NCI-H748 (cell line): ENCODE data around the gene SYTL3.
"Not testable (repeated sequence)": the region's sequence is repeated elsewhere in the genome, so short reads cannot be mapped to it uniquely, and the experiment has no call there.

Experiments used
- DNase-seq: peaks from one replicate; lab custom pipeline; 2025; ENCODE audit not compliant: unreplicated experiment; lab: John Stamatoyannopoulos, UW

SYTL3 gene

GRCh38 chr6:158786645-158787304 is 136.9 kb downstream of the SYTL3 start:
- no peak for DNase-seq

GRCh38 chr6:158787395-158787794 is 137.5 kb downstream of the SYTL3 start:
- no peak for DNase-seq

GRCh38 chr6:158789115-158789917 is 139.5 kb downstream of the SYTL3 start:
- DNase-seq: no peak

- DNase-seq: no peak
These were observed 141.5 kb downstream of the SYTL3 start for GRCh38 chr6:158791274-158791855.

GRCh38 chr6:158792505-158792904 is 142.7 kb downstream of the SYTL3 start:
- DNase-seq: not testable (repeated sequence)

GRCh38 chr6:158793432-158793831 is 143.6 kb downstream of the SYTL3 start:
- peak; percentile 26 for DNase-seq

GRCh38 chr6:158795516-158795915 is 145.7 kb downstream of the SYTL3 start:
- no peak for DNase-seq

GRCh38 chr6:158796353-158796752 is 146.5 kb downstream of the SYTL3 start:
- no peak for DNase-seq

- DNase-seq: no peak
These were observed 147.8 kb downstream of the SYTL3 start for GRCh38 chr6:158797331-158798310.

- DNase-seq: no peak
These were observed 148.5 kb downstream of the SYTL3 start for GRCh38 chr6:158798311-158798710.

- DNase-seq: peak; percentile 78
These were observed 149.4 kb downstream of the SYTL3 start for GRCh38 chr6:158799051-158799792.

- no peak for DNase-seq
These were observed 151.9 kb downstream of the SYTL3 start for GRCh38 chr6:158801655-158802294.

- peak; percentile 75 for DNase-seq
These were observed 153.9 kb downstream of the SYTL3 start for GRCh38 chr6:158803733-158804143.

GRCh38 chr6:158804207-158804606 is 154.4 kb downstream of the SYTL3 start:
- DNase-seq: no peak

- DNase-seq: no peak
These were observed 156.0 kb downstream of the SYTL3 start for GRCh38 chr6:158805698-158806377.

- no peak for DNase-seq
These were observed 157.9 kb downstream of the SYTL3 start for GRCh38 chr6:158807515-158808441.

GRCh38 chr6:158808442-158808833 is 158.6 kb downstream of the SYTL3 start:
- no peak for DNase-seq
